NCI-H774 (cell line): ENCODE results near the gene CNKSR3.
A peak's percentile ranks its signal among the peaks of the same experiment; 100 is the strongest.
"Not testable (repeated sequence)": the region's sequence is repeated elsewhere in the genome, so short reads cannot be mapped to it uniquely, and the experiment has no call there.

Experiments used
- DNase-seq: peaks from one replicate; lab custom pipeline; 2025; lab: John Stamatoyannopoulos, UW

CNKSR3 gene

GRCh38 chr6:154528310-154528915, 17.9 kb upstream of the CNKSR3 start:
- no peak for DNase-seq

GRCh38 chr6:154526996-154527395, 16.5 kb upstream of the CNKSR3 start:
- no peak for DNase-seq

GRCh38 chr6:154522576-154522975, 12.1 kb upstream of the CNKSR3 start:
- no peak for DNase-seq

- no peak for DNase-seq
Observed at GRCh38 chr6:154521412-154521811, 10.9 kb upstream of the CNKSR3 start.

GRCh38 chr6:154520280-154520679, 9.8 kb upstream of the CNKSR3 start:
- DNase-seq: no peak

GRCh38 chr6:154518396-154518795, 7.9 kb upstream of the CNKSR3 start:
- no peak for DNase-seq

GRCh38 chr6:154516276-154516675, 5.8 kb upstream of the CNKSR3 start:
- no peak for DNase-seq

GRCh38 chr6:154515826-154516225, 5.3 kb upstream of the CNKSR3 start:
- DNase-seq: no peak

GRCh38 chr6:154515076-154515475, 4.6 kb upstream of the CNKSR3 start:
- DNase-seq: not testable (repeated sequence)

- no peak for DNase-seq
Observed at GRCh38 chr6:154514481-154514880, 4.0 kb upstream of the CNKSR3 start.

- no peak for DNase-seq
Observed at GRCh38 chr6:154513601-154514320, 3.3 kb upstream of the CNKSR3 start.

GRCh38 chr6:154512201-154512600, 1.7 kb upstream of the CNKSR3 start:
- DNase-seq: no peak

GRCh38 chr6:154511791-154512190, 1.3 kb upstream of the CNKSR3 start:
- peak; percentile 66 for DNase-seq

- DNase-seq: no peak
Observed at GRCh38 chr6:154509421-154510143, 903 bp downstream of the CNKSR3 start.

GRCh38 chr6:154508573-154509375, 1.7 kb downstream of the CNKSR3 start:
- no peak for DNase-seq

GRCh38 chr6:154506991-154507898, 3.2 kb downstream of the CNKSR3 start:
- no peak for DNase-seq

GRCh38 chr6:154506582-154506981, 3.9 kb downstream of the CNKSR3 start:
- no peak for DNase-seq

GRCh38 chr6:154506108-154506507, 4.4 kb downstream of the CNKSR3 start:
- DNase-seq: no peak

GRCh38 chr6:154504865-154505449, 5.5 kb downstream of the CNKSR3 start:
- DNase-seq: no peak

GRCh38 chr6:154504102-154504501, 6.4 kb downstream of the CNKSR3 start:
- no peak for DNase-seq

- no peak for DNase-seq
Observed at GRCh38 chr6:154503658-154504057, 6.8 kb downstream of the CNKSR3 start.
